ENCODE data around the gene CSRP1. TPM values are rescaled to one million over a fixed set of nuclear protein-coding genes. Genes with fewer than 3 reads are reported as not detected.

CSRP1 gene
- polyA plus RNA-seq, 1 donor from 2014 or later: 4.2 TPM

GRCh38 chr1:201506092-201506491 is 831 bp downstream of the CSRP1 start:
- Histone ChIP-seq H3F3A (ENCODE audit: insufficient read depth, low read length, poor library complexity, severe bottlenecking) (no peaks in the 10 kb centered on the region), H4K20me1 (ENCODE audit: insufficient read depth) (no peaks in the 10 kb centered on the region), H3K9me3 (ENCODE audit: low read length) (no peaks in the 10 kb centered on the region), H3K36me3 (ENCODE audit: insufficient read depth, low read length) (no peaks in the 10 kb centered on the region), H3K4me2 (ENCODE audit: low read length) (no peak overlapping the region), H2AFZ (ENCODE audit: low read depth, low read length) (no peak overlapping the region), H3K4me3 (ENCODE audit: low read length) (no peak overlapping the region), H3K9me2 (ENCODE audit: insufficient read depth, low read length) (no peaks in the 10 kb centered on the region), H3K27me3 (ENCODE audit: insufficient read depth, low read depth, low read length) (peaks cover 17% of the 10 kb centered on the region), H3K27ac (ENCODE audit: low read length) (no peak overlapping the region), H3K79me2 (replicated peaks; ENCODE audit: insufficient read depth, low read length) (no peaks in the 10 kb centered on the region), H3K9ac (ENCODE audit: low read length) (no peak overlapping the region)
- no peak for TF ChIP-seq SMC3 (conservative IDR thresholded peaks at IDR 0.05; ENCODE audit: poor library complexity)
- no peak for TF ChIP-seq TAF1 (IDR thresholded peaks at IDR 0.05; ENCODE audit: low read depth)
- TF ChIP-seq, protein P1, sequence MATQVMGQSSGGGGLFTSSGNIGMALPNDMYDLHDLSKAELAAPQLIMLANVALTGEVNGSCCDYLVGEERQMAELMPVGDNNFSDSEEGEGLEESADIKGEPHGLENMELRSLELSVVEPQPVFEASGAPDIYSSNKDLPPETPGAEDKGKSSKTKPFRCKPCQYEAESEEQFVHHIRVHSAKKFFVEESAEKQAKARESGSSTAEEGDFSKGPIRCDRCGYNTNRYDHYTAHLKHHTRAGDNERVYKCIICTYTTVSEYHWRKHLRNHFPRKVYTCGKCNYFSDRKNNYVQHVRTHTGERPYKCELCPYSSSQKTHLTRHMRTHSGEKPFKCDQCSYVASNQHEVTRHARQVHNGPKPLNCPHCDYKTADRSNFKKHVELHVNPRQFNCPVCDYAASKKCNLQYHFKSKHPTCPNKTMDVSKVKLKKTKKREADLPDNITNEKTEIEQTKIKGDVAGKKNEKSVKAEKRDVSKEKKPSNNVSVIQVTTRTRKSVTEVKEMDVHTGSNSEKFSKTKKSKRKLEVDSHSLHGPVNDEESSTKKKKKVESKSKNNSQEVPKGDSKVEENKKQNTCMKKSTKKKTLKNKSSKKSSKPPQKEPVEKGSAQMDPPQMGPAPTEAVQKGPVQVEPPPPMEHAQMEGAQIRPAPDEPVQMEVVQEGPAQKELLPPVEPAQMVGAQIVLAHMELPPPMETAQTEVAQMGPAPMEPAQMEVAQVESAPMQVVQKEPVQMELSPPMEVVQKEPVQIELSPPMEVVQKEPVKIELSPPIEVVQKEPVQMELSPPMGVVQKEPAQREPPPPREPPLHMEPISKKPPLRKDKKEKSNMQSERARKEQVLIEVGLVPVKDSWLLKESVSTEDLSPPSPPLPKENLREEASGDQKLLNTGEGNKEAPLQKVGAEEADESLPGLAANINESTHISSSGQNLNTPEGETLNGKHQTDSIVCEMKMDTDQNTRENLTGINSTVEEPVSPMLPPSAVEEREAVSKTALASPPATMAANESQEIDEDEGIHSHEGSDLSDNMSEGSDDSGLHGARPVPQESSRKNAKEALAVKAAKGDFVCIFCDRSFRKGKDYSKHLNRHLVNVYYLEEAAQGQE (IDR thresholded peaks at IDR 0.05; ENCODE audit: borderline replicate concordance): no peak
- no peak for TF ChIP-seq EZH2 (IDR thresholded peaks at IDR 0.05; ENCODE audit: borderline replicate concordance, insufficient read depth, low read length, poor library complexity, severe bottlenecking)
- no peak for TF ChIP-seq POLR2AphosphoS5 (IDR thresholded peaks at IDR 0.05)
- TF ChIP-seq EP300 (conservative IDR thresholded peaks at IDR 0.05; ENCODE audit: poor library complexity, severe bottlenecking): no peak
- TF ChIP-seq RAD21 (conservative IDR thresholded peaks at IDR 0.05): no peak
- no peak for TF ChIP-seq MXI1 (conservative IDR thresholded peaks at IDR 0.05; ENCODE audit: poor library complexity, severe bottlenecking)
- TF ChIP-seq, protein P2, sequence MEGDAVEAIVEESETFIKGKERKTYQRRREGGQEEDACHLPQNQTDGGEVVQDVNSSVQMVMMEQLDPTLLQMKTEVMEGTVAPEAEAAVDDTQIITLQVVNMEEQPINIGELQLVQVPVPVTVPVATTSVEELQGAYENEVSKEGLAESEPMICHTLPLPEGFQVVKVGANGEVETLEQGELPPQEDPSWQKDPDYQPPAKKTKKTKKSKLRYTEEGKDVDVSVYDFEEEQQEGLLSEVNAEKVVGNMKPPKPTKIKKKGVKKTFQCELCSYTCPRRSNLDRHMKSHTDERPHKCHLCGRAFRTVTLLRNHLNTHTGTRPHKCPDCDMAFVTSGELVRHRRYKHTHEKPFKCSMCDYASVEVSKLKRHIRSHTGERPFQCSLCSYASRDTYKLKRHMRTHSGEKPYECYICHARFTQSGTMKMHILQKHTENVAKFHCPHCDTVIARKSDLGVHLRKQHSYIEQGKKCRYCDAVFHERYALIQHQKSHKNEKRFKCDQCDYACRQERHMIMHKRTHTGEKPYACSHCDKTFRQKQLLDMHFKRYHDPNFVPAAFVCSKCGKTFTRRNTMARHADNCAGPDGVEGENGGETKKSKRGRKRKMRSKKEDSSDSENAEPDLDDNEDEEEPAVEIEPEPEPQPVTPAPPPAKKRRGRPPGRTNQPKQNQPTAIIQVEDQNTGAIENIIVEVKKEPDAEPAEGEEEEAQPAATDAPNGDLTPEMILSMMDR (IDR thresholded peaks at IDR 0.05; ENCODE audit: poor library complexity, severe bottlenecking): no peak

DNA sequence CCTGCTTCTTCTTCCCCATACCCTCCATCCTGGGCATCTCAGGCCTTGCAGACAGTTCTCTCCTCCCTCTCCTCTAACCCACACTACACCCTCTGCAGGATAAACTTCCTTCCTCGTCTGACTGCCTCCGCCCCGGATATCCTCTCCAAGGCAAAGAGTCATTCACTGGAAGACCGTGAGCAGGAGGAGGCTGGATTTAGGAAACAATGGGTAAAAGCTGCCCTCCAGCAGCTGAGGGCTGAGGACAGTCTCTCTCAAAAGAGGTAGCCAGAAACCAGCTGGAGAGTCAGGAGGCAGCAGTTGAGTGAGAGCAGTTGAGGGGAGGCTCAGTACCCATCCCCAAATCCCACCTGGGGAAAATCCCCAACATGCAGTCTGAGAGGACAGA is 1.4 kb downstream of the CSRP1 start:
- no peak overlapping the region for H3K4me2 ChIP-seq (ENCODE audit: low read length)
- no peak overlapping the region for H3K27ac ChIP-seq (ENCODE audit: low read length)
- H3K9ac ChIP-seq (ENCODE audit: low read length): no peak overlapping the region
- no peaks in the 10 kb centered on the region for H3K79me2 ChIP-seq (replicated peaks; ENCODE audit: insufficient read depth, low read length)
- no peaks in the 10 kb centered on the region for H3K9me3 ChIP-seq (ENCODE audit: low read length)
- no peak overlapping the region for H2AFZ ChIP-seq (ENCODE audit: low read depth, low read length)
- TF ChIP-seq, protein P1 (IDR thresholded peaks at IDR 0.05; ENCODE audit: borderline replicate concordance): no peak
- TF ChIP-seq, protein P2 (IDR thresholded peaks at IDR 0.05; ENCODE audit: poor library complexity, severe bottlenecking): no peak
- no peak for TF ChIP-seq RAD21 (conservative IDR thresholded peaks at IDR 0.05)
- no peak for TF ChIP-seq TAF1 (IDR thresholded peaks at IDR 0.05; ENCODE audit: low read depth)
- no peak for TF ChIP-seq MXI1 (conservative IDR thresholded peaks at IDR 0.05; ENCODE audit: poor library complexity, severe bottlenecking)
- no peaks in the 10 kb centered on the region for H3K36me3 ChIP-seq (ENCODE audit: insufficient read depth, low read length)
- peaks cover 17% of the 10 kb centered on the region for H3K27me3 ChIP-seq (ENCODE audit: insufficient read depth, low read depth, low read length)
- no peak overlapping the region for H3K4me3 ChIP-seq (ENCODE audit: low read length)
- no peaks in the 10 kb centered on the region for H4K20me1 ChIP-seq (ENCODE audit: insufficient read depth)
- no peaks in the 10 kb centered on the region for H3F3A ChIP-seq (ENCODE audit: insufficient read depth, low read length, poor library complexity, severe bottlenecking)
- no peaks in the 10 kb centered on the region for H3K9me2 ChIP-seq (ENCODE audit: insufficient read depth, low read length)
